Measurements from ENCODE around the gene RAB6B.

Gene RAB6B

DNA sequence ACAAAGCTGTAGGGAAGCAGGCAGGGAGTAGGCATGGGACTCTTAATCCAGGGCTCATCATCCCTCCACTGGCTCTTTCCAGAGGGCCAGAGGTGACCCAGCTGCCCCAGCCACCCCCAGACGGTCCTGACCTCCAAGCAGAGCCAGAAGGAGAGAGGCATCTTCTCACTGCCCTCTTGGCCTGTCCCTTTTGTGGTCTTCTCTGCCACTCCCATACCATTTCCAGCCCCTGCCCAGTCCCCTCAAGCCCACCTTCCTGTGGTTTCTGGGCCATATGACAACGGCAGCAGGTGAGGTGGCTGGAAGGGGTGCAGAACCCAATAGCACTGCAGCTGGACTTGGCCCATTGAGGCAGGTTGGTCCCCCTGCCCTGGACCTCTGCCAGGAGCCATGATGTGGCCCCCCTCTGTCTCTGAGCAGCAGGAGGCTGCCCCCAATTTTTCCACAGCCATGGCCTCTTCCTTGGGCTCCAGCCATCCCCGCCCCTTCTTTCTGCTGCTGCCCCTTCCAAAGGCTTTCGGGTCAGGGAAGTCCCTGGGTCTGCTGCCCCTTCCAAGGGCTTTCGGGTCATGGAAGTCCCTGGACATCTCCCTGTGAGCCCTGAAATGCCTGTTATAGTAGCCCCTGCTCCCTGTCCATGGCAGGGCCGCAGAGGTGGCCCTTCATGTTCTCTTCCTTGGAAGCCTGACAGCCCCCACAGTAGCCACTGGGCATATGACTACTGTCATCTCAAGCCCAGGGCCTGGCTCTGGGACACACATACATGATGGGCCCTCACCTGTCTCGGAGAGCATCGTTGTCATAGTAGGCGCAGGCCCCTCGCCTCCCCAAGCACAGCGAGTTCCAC is 39.5 kb upstream of the RAB6B start:
- H3K4me3 ChIP-seq (ENCODE audit: low read depth, low read length), result no peak overlapping the region
- TF ChIP-seq, protein P1, sequence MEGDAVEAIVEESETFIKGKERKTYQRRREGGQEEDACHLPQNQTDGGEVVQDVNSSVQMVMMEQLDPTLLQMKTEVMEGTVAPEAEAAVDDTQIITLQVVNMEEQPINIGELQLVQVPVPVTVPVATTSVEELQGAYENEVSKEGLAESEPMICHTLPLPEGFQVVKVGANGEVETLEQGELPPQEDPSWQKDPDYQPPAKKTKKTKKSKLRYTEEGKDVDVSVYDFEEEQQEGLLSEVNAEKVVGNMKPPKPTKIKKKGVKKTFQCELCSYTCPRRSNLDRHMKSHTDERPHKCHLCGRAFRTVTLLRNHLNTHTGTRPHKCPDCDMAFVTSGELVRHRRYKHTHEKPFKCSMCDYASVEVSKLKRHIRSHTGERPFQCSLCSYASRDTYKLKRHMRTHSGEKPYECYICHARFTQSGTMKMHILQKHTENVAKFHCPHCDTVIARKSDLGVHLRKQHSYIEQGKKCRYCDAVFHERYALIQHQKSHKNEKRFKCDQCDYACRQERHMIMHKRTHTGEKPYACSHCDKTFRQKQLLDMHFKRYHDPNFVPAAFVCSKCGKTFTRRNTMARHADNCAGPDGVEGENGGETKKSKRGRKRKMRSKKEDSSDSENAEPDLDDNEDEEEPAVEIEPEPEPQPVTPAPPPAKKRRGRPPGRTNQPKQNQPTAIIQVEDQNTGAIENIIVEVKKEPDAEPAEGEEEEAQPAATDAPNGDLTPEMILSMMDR (IDR thresholded peaks at IDR 0.05; ENCODE audit: low read depth, low read length), result no peak
- in situ Hi-C loops (cut with HindIII; ENCODE audit: low sequenced_read_pairs), result no loop called here
- DNase-seq (ENCODE audit: low read depth, low spot score), result no peak

DNA sequence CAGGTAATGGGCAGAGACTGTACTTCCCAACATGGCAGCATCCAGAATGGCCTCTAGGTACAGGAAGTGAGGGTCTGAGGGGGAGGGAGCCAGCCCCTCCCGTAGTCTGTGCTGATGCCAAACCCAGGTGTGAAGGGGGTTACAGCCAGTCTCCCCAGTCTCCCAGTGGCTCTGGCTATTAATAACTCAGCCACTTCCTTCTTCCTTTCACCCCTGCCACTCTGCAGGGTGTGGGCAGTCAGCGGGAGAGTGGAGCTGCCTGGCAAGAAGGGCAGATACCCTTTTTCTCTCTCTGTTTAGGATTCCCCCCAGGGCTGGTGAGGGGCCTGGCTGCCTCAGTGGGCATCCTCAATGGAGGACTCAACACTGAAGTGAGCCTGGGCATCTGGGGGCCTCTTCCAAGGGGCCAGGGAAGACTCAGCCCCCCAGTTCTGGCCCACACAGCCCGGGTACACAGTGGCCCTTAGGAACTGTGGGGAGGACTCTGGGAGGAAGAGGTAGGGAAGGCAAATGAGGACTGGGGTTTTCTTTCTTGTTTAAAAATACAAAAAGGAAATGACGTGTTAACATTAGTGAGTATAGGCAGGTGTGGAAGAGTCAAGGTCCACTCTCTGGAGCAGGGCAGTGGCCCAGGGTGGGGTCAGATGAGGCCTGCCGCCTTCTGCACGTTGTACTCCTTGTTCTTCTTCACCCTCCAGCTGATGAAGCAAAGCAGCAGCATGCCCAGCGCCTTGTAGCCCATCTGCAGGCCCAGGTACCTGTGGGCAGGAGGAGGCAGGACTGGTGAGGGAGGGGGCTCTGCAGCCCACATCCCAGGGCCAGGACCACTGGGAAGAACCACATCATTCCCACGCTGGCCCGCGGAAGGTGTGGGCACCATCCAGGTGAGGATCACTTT is 38.6 kb upstream of the RAB6B start:
- no peak overlapping the region for H3K4me3 ChIP-seq (ENCODE audit: low read depth, low read length)
- in situ Hi-C loops (cut with HindIII; ENCODE audit: low sequenced_read_pairs), result no loop called here
- TF ChIP-seq, protein P1 (IDR thresholded peaks at IDR 0.05; ENCODE audit: low read depth, low read length), result no peak
- no peak for DNase-seq (ENCODE audit: low read depth, low spot score)

DNA sequence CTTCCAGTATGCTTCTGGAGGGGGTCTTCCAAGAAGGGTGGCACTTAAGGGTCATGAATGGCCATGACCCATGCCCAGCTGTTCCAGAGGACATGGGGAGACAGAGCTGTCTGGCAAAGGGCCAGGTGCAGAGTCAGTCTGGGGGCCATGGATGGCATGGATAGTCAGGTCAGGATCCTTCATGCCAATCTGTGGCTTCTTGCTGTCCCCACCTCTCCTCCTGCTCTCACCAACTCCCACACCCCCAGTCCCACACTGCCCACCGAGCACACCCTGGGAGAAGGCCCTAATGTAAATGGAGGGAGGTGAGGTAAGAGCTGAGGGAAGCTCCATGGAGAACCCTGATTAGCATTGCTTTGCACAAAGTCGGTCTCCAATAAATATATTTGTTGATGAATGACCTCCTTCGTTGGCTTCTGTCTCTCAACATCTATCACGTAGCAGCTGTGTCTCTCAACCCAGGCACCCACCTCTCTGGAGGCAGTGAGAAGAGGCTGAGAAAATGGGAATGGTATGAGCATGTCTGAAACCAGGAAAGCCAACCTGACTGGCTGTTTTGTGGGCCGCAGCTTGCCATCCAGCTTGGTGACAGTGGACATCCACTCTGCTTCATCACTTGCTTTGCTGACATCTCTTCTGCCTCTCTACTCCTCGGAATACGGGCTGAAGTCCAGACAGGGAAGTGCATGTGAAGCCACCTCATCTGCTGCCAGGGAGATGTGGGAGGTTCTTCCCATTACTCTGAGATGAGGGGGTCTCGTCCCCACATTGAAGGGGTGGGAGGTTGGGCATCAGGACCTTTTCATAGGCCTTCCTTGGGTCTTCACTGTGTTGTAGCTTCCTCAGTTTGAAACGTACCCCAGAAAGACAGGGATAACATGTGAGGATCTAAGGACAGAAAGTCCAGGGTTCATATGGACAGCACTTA is 37.7 kb upstream of the RAB6B start:
- no peak overlapping the region for H3K4me3 ChIP-seq (ENCODE audit: low read depth, low read length)
- TF ChIP-seq, protein P1 (IDR thresholded peaks at IDR 0.05; ENCODE audit: low read depth, low read length), result no peak
- DNase-seq (ENCODE audit: low read depth, low spot score), result no peak
- in situ Hi-C loops (cut with HindIII; ENCODE audit: low sequenced_read_pairs), result no loop called here

DNA sequence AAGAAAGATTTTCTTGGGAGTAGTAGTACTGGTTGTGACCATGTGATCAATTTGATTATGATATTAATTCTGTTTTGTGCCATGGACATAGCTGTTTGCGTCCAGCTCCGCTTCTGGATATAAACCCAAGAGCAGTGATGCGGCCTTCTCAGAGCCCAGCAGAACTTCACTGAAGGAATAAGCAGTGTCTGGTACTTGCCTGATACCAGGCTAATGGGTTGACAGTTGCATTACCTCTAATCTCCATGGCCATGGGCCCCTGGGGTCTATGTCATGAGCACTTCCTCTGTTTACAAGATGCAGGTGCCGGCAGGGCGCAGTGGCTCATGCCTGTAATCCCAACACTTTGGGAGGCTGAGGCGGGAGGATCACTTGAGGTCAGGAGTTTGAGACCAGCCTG is 36.3 kb upstream of the RAB6B start:
- DNase-seq (ENCODE audit: low read depth, low spot score), result no peak
- TF ChIP-seq, protein P1 (IDR thresholded peaks at IDR 0.05; ENCODE audit: low read depth, low read length), result no peak
- H3K4me3 ChIP-seq (ENCODE audit: low read depth, low read length), result no peak overlapping the region

DNA sequence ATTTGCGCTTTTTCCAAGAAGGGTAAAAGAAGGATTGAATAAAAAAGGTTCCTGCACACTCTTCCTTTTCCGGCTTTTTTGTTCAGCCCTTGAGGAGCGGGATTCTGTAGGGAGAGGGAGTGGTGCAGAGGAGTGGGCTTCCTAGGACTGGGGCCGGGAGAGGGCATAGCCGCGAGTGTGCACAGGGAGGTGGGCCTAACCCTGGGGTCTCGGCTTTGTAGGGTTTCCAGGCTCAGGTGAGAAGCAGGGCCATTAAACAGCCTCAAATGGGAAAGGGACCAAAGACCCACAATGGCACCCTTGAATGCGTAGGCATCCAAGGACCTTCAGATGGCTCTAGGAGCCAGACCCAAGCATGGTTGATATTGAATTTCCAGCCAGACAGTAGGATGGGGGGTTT is 35.4 kb upstream of the RAB6B start:
- TF ChIP-seq, protein P1 (IDR thresholded peaks at IDR 0.05; ENCODE audit: low read depth, low read length), result no peak
- DNase-seq (ENCODE audit: low read depth, low spot score), result no peak

More for the DNA sequence above, 36.3 kb upstream of the RAB6B start:
- in situ Hi-C loops (cut with HindIII; ENCODE audit: low sequenced_read_pairs), result no loop called here

More for the DNA sequence above, 35.4 kb upstream of the RAB6B start:
- in situ Hi-C loops (cut with HindIII; ENCODE audit: low sequenced_read_pairs), result no loop called here
- H3K4me3 ChIP-seq (ENCODE audit: low read depth, low read length), result no peak overlapping the region
